Loucy (cell line): Measurements from ENCODE around the gene NFE2.

ENCODE experiments used
- H2AFZ ChIP-seq: fragments of 200-600 bp; sonication (generic); 2 replicates; pipeline ENCODE4 v1.6.0; 2016; ENCODE audit warnings: antibody characterized with exemption, mild to moderate bottlenecking, low read length, moderate library complexity
- H3F3A ChIP-seq: fragments of 200-600 bp; 2 replicates; pipeline ENCODE4 v1.6.0; 2016; ENCODE audit warnings: antibody characterized with exemption, low read depth, mild to moderate bottlenecking
- H3K27me3 ChIP-seq: fragments of 200-600 bp; sonication (generic); 2 replicates; pipeline ENCODE4 v1.6.1; 2014; ENCODE audit warnings: low read length, mild to moderate bottlenecking; ENCODE audit not compliant: insufficient read depth, poor library complexity, severe bottlenecking
- H3K36me3 ChIP-seq: fragments of 200-600 bp; sonication (generic); 2 replicates; pipeline ENCODE4 v1.6.1; 2016; ENCODE audit warnings: low read length; ENCODE audit not compliant: insufficient read depth
- H3K4me1 ChIP-seq: fragments of 200-600 bp; sonication (generic); 2 replicates; pipeline ENCODE4 v1.5.1; 2014; ENCODE audit warnings: low read length, mild to moderate bottlenecking; ENCODE audit not compliant: insufficient read depth, poor library complexity, severe bottlenecking
- H3K4me2 ChIP-seq: fragments of 200-600 bp; sonication (generic); 2 replicates; pipeline ENCODE4 v1.6.0; 2014; ENCODE audit warnings: antibody characterized with exemption, low read length, low read depth, mild to moderate bottlenecking; ENCODE audit not compliant: poor library complexity, severe bottlenecking
- H3K4me3 ChIP-seq: fragments of 200-600 bp; sonication (generic); 2 replicates; pipeline ENCODE4 v1.5.1; 2014; ENCODE audit warnings: low read length, mild to moderate bottlenecking, mixed read lengths; ENCODE audit not compliant: poor library complexity, severe bottlenecking
- H3K79me2 ChIP-seq: fragments of 200-600 bp; sonication (generic); 2 replicates; pipeline ENCODE4 v1.6.1; 2014; ENCODE audit warnings: low read length; ENCODE audit not compliant: insufficient read depth
- H3K9ac ChIP-seq: fragments of 200-600 bp; sonication (generic); 2 replicates; pipeline ENCODE4 v1.6.0; 2014; ENCODE audit warnings: mild to moderate bottlenecking, low read depth, low read length, moderate library complexity; ENCODE audit not compliant: poor library complexity, severe bottlenecking
- H3K9me2 ChIP-seq: fragments of 200-600 bp; sonication (generic); replicated peaks from 2 replicates; pipeline ENCODE4 v1.6.1; 2016; ENCODE audit warnings: low read depth, low read length, mixed read lengths
- H3K9me3 ChIP-seq: fragments of 200-600 bp; sonication (generic); 2 replicates; pipeline ENCODE4 v1.6.1; 2014; ENCODE audit warnings: mild to moderate bottlenecking, antibody characterized with exemption, low read length, low read depth; ENCODE audit not compliant: insufficient read depth
- H4K20me1 ChIP-seq: fragments of 200-600 bp; sonication (generic); 2 replicates; pipeline ENCODE4 v1.6.0; 2014; ENCODE audit warnings: antibody characterized with exemption, low read length, mild to moderate bottlenecking; ENCODE audit not compliant: insufficient read depth, poor library complexity, severe bottlenecking
- CTCF ChIP-seq: fragments of 200-600 bp; sonication (generic); conservative IDR thresholded peaks from 2 replicates; pipeline ENCODE4 v1.5.1; 2014; ENCODE audit warnings: mild to moderate bottlenecking, antibody characterized with exemption, low read length
- EZH2phosphoT487 ChIP-seq: fragments of 200-600 bp; IDR thresholded peaks from 2 replicates; pipeline ENCODE4 v1.6.1; 2018; ENCODE audit warnings: antibody characterized with exemption, mild to moderate bottlenecking, moderate library complexity, borderline replicate concordance

The NFE2 gene

GRCh38 chr12:54279632-54280467 lies 21.0 kb downstream of the NFE2 start, which contains the start of gene CBX5:
Gene CBX5, minus strand, starts transcription at chr12:54280122. Its CDS starts 22,472 bp downstream, at chr12:54257650.
- Histone ChIP-seq H3K4me2 (peak within 1 kb of the TSS; percentile 99), H3K36me3 (peaks cover 43% of the 10 kb centered on the region), H3K27me3 (peaks cover 21% of the 10 kb centered on the region), H4K20me1 (peaks cover 77% of the 10 kb centered on the region), H3K9ac (peak within 1 kb of the TSS; percentile 93), H2AFZ (peak within 1 kb of the TSS; percentile 40), H3F3A (no peaks in the 10 kb centered on the region), H3K9me3 (no peaks in the 10 kb centered on the region), H3K79me2 (peaks cover 91% of the 10 kb centered on the region), H3K9me2 (no peaks in the 10 kb centered on the region), H3K4me3 (peak within 1 kb of the TSS; percentile 76), H3K4me1 (peaks cover 46% of the 10 kb centered on the region)
- TF ChIP-seq EZH2phosphoT487: no peak
- TF ChIP-seq CTCF: no peak

- Histone ChIP-seq H3K27me3 (peaks cover 21% of the 10 kb centered on the region), H3K4me2 (peak overlapping the region; percentile 99), H3K79me2 (peaks cover 91% of the 10 kb centered on the region), H3K4me1 (peaks cover 48% of the 10 kb centered on the region), H2AFZ (no peak overlapping the region), H3K36me3 (peaks cover 39% of the 10 kb centered on the region), H3K9me3 (no peaks in the 10 kb centered on the region), H3F3A (no peaks in the 10 kb centered on the region), H3K9ac (peak overlapping the region; percentile 93), H3K9me2 (no peaks in the 10 kb centered on the region), H3K4me3 (peak overlapping the region; percentile 76), H4K20me1 (peaks cover 78% of the 10 kb centered on the region)
- TF ChIP-seq CTCF (no peak), EZH2phosphoT487 (no peak)
Observed at GRCh38 chr12:54279227-54279631, 21.6 kb downstream of the NFE2 start.

GRCh38 chr12:54277823-54278276 lies 23.0 kb downstream of the NFE2 start:
- Histone ChIP-seq H3K4me1 (peaks cover 44% of the 10 kb centered on the region), H3K36me3 (peaks cover 35% of the 10 kb centered on the region), H3K79me2 (peaks cover 91% of the 10 kb centered on the region), H3K4me3 (peak overlapping the region; percentile 76), H3K9me2 (no peaks in the 10 kb centered on the region), H2AFZ (no peak overlapping the region), H3F3A (no peaks in the 10 kb centered on the region), H3K9ac (peak overlapping the region; percentile 93), H3K9me3 (no peaks in the 10 kb centered on the region), H3K4me2 (peak overlapping the region; percentile 99), H4K20me1 (peaks cover 72% of the 10 kb centered on the region), H3K27me3 (peaks cover 19% of the 10 kb centered on the region)
- TF ChIP-seq EZH2phosphoT487 (no peak), CTCF (no peak)
